ENCODE measurements around the gene PCSK7. TPM values are rescaled to one million over a fixed set of nuclear protein-coding genes. Genes with fewer than 3 reads are reported as not detected.

The PCSK7 gene
- total RNA-seq, 2 donors from 2014 or later: 25.3 to 32.8 TPM

DNA sequence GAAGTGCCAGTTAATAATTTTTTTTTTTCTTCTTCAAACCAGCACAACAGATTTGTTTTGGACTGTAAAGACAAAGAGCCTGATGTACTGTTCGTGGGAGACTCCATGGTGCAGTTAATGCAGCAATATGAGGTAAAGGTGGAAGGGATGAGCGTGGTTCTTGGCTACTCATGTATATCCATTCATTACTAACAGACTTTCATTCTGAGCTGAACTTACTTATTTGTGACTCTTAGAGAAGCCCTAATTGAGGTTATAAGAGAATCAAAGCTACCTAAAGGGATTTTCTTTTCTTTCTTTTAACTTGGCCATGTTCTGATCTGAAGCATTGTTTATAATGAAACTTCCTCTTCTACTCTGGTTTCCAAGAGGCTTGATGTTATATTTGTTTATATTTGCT lies 72.0 kb downstream of the PCSK7 start:
- Histone ChIP-seq H3K4me1 (peaks cover 0 to 14% of the 10 kb centered on the region in 2 donors), H3K4me3 (no peak overlapping the region), H3K9me3 (no peaks in the 10 kb centered on the region), H3K36me3 (peaks cover 70% of the 10 kb centered on the region), H3K27me3 (no peaks in the 10 kb centered on the region), H3K27ac (no peak overlapping the region)
- DNase-seq (ENCODE audit: low spot score): no peak
- TF ChIP-seq, protein P1, sequence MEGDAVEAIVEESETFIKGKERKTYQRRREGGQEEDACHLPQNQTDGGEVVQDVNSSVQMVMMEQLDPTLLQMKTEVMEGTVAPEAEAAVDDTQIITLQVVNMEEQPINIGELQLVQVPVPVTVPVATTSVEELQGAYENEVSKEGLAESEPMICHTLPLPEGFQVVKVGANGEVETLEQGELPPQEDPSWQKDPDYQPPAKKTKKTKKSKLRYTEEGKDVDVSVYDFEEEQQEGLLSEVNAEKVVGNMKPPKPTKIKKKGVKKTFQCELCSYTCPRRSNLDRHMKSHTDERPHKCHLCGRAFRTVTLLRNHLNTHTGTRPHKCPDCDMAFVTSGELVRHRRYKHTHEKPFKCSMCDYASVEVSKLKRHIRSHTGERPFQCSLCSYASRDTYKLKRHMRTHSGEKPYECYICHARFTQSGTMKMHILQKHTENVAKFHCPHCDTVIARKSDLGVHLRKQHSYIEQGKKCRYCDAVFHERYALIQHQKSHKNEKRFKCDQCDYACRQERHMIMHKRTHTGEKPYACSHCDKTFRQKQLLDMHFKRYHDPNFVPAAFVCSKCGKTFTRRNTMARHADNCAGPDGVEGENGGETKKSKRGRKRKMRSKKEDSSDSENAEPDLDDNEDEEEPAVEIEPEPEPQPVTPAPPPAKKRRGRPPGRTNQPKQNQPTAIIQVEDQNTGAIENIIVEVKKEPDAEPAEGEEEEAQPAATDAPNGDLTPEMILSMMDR (IDR thresholded peaks at IDR 0.05): no peak

DNA sequence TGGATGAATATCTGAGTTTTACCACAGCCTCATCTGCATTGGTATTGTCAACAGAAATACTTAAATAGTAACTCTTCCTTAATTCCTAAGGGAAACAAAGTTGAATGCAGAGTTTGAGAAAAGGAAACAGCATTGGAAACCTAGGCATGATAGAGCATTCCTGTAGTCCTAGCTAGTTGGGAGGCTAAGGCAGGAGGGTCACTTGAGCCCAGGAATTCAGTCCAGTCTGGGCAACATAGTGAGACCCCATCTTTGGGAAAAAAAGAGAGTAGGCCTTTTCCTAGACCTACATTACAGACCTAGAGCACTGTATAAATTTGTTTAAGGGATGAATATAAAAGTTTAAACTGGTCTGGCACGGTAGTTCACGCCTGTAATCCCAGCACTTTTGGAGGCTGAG lies 74.4 kb downstream of the PCSK7 start:
- Histone ChIP-seq H3K36me3 (peaks cover 65% of the 10 kb centered on the region), H3K4me1 (peaks cover 0 to 27% of the 10 kb centered on the region in 2 donors), H3K4me3 (no peak overlapping the region), H3K9me3 (no peaks in the 10 kb centered on the region), H3K27ac (no peak overlapping the region), H3K27me3 (no peaks in the 10 kb centered on the region)
- DNase-seq (ENCODE audit: low spot score): no peak
- TF ChIP-seq, protein P1 (IDR thresholded peaks at IDR 0.05): no peak

DNA sequence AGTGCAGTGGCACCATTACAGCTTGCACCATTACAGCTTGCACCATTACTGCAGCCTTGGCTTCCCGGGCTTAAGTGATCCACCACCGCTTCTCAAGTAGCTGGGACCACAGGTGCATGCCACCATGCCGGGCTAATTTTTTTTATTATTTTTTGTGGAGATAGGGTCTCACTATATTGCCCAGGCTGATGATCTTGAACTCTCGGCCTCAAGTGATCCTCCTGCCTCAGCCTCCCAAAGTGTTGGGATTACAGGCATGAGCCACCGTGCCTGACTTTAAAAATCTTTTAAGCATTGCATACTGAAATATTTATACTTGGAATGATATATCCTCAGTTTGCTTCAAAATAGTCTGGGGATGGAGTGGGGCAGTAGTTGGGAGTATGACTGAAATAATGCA lies 77.4 kb downstream of the PCSK7 start:
- Histone ChIP-seq H3K36me3 (peaks cover 39% of the 10 kb centered on the region), H3K4me1 (peaks cover 0 to 34% of the 10 kb centered on the region in 2 donors), H3K27me3 (no peaks in the 10 kb centered on the region), H3K4me3 (no peak overlapping the region), H3K9me3 (no peaks in the 10 kb centered on the region), H3K27ac (no peak overlapping the region)
- TF ChIP-seq, protein P1 (IDR thresholded peaks at IDR 0.05): no peak
- DNase-seq (ENCODE audit: low spot score): no peak

Other genes starting within 250 kb of the PCSK7 start
- gene SIK3, start 133.6 kb downstream of the PCSK7 start, total RNA-seq: 10 to 100 TPM; 27.0 to 40.1 TPM
- gene PAFAH1B2, start 87.8 kb downstream of the PCSK7 start, total RNA-seq: 10 to 100 TPM; 41.1 to 65.8 TPM
- gene SIDT2, start 53.3 kb downstream of the PCSK7 start, total RNA-seq: 10 to 100 TPM; 19.1 to 33.0 TPM
- gene TAGLN, start 32.7 kb downstream of the PCSK7 start, total RNA-seq: 1,000 to 10,000 TPM in 1 of 2 donors, 100 to 1,000 TPM in 1; 442 to 1,859 TPM
- gene RNF214, start 598 bp upstream of the PCSK7 start, total RNA-seq: 10 to 100 TPM; 11.0 to 11.5 TPM
- 1 to 10 TPM; 7.5 to 9.0 TPM for gene BACE1-AS, start 59.3 kb upstream of the PCSK7 start, total RNA-seq
- 10 to 100 TPM; 11.9 to 20.3 TPM for gene BACE1, start 84.2 kb upstream of the PCSK7 start, total RNA-seq
- gene CEP164, start 95.8 kb upstream of the PCSK7 start, total RNA-seq: 1 to 10 TPM; 3.3 to 7.6 TPM

Measured in right atrium auricular region (tissue), 2 donors.